SK-N-SH (cell line): Measurements from ENCODE around the gene SPINK4. TPM values are rescaled to one million over a fixed set of nuclear protein-coding genes. Genes with fewer than 3 reads are reported as not detected.

ENCODE experiments used
- CTCF ChIA-PET: fragments of 300-600, 350-600 bp; formaldehyde crosslinking; extraction: SDS; loops from one replicate; lab custom pipeline; 2021; lab: Yijun Ruan, JAX
- POLR2A ChIA-PET: fragments of 350-600 bp; sonication (Branson Sonifier 250); formaldehyde crosslinking; extraction: SDS; loops from one replicate; lab custom pipeline; 2020; ENCODE audit warnings: antibody characterized with exemption, inconsistent platforms; lab: Yijun Ruan, JAX
- DNase-seq: peaks from one replicate; pipeline ENCODE4 v3.0.0; 2012
- H2AFZ ChIP-seq: fragments of 200-600 bp; sonication (generic); 2 replicates; pipeline ENCODE4 v1.8.1; 2016; ENCODE audit warnings: antibody characterized with exemption, mild to moderate bottlenecking, low read depth
- H3F3A ChIP-seq: fragments of 200-600 bp; sonication (generic); replicated peaks from 2 replicates; pipeline ENCODE3; 2016; ENCODE audit warnings: antibody characterized with exemption, mild to moderate bottlenecking; ENCODE audit not compliant: insufficient read depth
- H3K27ac ChIP-seq, 2 experiments: fragments of 200-500 bp in 1 of 2; fragments of 200-600 bp in 1 of 2; sonication (Bioruptor generic) in 1 of 2; sonication (generic), shearing (Covaris generic) in 1 of 2; 2 replicates each; pipeline versions ENCODE4 v1.5.1 to v1.6.1; 2014 to 2016; ENCODE audit warnings: low read depth in 2 of 2, inconsistent platforms in 1 of 2, low read length in 1 of 2, mild to moderate bottlenecking in 1 of 2, mixed read lengths in 1 of 2
- H3K27me3 ChIP-seq: fragments of 200-600 bp; sonication (generic), shearing (Covaris generic); 2 replicates; pipeline ENCODE4 v1.6.1; 2016; ENCODE audit warnings: mixed run types; ENCODE audit not compliant: insufficient read depth
- H3K36me3 ChIP-seq, 2 experiments: fragments of 200-500 bp in 1 of 2; fragments of 200-600 bp in 1 of 2; sonication (Bioruptor generic) in 1 of 2; sonication (generic) in 1 of 2; replicated peaks in 1 of 2; 2 replicates each; pipeline versions ENCODE3 to v1.5.1; 2014 to 2016; ENCODE audit warnings: low read length in 1 of 2, mild to moderate bottlenecking in 1 of 2; ENCODE audit not compliant: insufficient read depth in 2 of 2, control insufficient read depth in 1 of 2
- H3K4me1 ChIP-seq, 2 experiments: fragments of 200-500 bp in 1 of 2; fragments of 200-600 bp in 1 of 2; sonication (Bioruptor generic) in 1 of 2; sonication (generic), shearing (Covaris generic) in 1 of 2; 2 replicates each; pipeline versions ENCODE4 v1.5.1 to v1.6.1; 2014 to 2016; ENCODE audit warnings: low read depth in 1 of 2, low read length in 1 of 2, mixed run types in 1 of 2; ENCODE audit not compliant: insufficient read depth in 2 of 2, control insufficient read depth in 1 of 2
- H3K4me2 ChIP-seq: fragments of 200-600 bp; sonication (generic), shearing (Covaris generic); 2 replicates; pipeline ENCODE4 v1.6.1; 2017; ENCODE audit warnings: mixed run types
- H3K4me3 ChIP-seq, 2 experiments: fragments of 200-500 bp in 1 of 2; fragments of 200-600 bp in 1 of 2; sonication (Bioruptor generic) in 1 of 2; sonication (generic), shearing (Covaris generic) in 1 of 2; 2 replicates each; pipeline versions ENCODE4 v1.5.1 to v1.8.1; 2014 to 2016; ENCODE audit warnings: low read depth in 2 of 2, inconsistent platforms in 1 of 2, low read length in 1 of 2, mild to moderate bottlenecking in 1 of 2, mixed read lengths in 1 of 2, moderate library complexity in 1 of 2
- H3K79me2 ChIP-seq: fragments of 200-600 bp; sonication (generic); 2 replicates; pipeline ENCODE4 v1.8.1; 2017; ENCODE audit warnings: mild to moderate bottlenecking; ENCODE audit not compliant: insufficient read depth
- H3K9ac ChIP-seq: fragments of 200-600 bp; sonication (generic); 2 replicates; pipeline ENCODE4 v1.6.1; 2017; ENCODE audit warnings: mixed run types
- H3K9me2 ChIP-seq: fragments of 200-600 bp; sonication (generic); 2 replicates; pipeline ENCODE4 v1.6.1; 2017; ENCODE audit warnings: mixed run types
- H3K9me3 ChIP-seq: fragments of 200-600 bp; sonication (generic); 2 replicates; pipeline ENCODE4 v1.6.1; 2017; ENCODE audit warnings: mixed run types, mild to moderate bottlenecking, moderate library complexity
- H4K20me1 ChIP-seq: fragments of 200-600 bp; sonication (generic); 2 replicates; pipeline ENCODE4 v1.6.1; 2017; ENCODE audit warnings: mild to moderate bottlenecking, mixed run types; ENCODE audit not compliant: insufficient read depth
- CTCF ChIP-seq: fragments of 200-600 bp; sonication (generic); IDR thresholded peaks from 2 replicates; pipeline ENCODE4 v1.6.1; 2017; ENCODE audit warnings: antibody characterized with exemption, mild to moderate bottlenecking, moderate library complexity
- ELF1 ChIP-seq: IDR thresholded peaks from 2 replicates; pipeline ENCODE4 v1.4.0; 2012
- FOSL2 ChIP-seq: IDR thresholded peaks from 2 replicates; pipeline ENCODE4 v1.4.0; 2012; ENCODE audit warnings: low read depth, mild to moderate bottlenecking, moderate library complexity, borderline replicate concordance
- FOXJ3 ChIP-seq: sonication (generic); formaldehyde crosslinking; IDR thresholded peaks from 2 replicates; pipeline ENCODE4 v1.5.1; 2020; ENCODE audit warnings: mild to moderate bottlenecking, missing genetic modification reagents
- FOXM1 ChIP-seq: IDR thresholded peaks from 2 replicates; pipeline ENCODE4 v1.4.0; 2012; ENCODE audit warnings: low read depth, mild to moderate bottlenecking
- GATA2 ChIP-seq: sonication (generic); formaldehyde crosslinking; IDR thresholded peaks from 2 replicates; pipeline ENCODE4 v1.5.0; 2020; ENCODE audit warnings: mild to moderate bottlenecking, missing genetic modification reagents
- MAX ChIP-seq: IDR thresholded peaks from 2 replicates; pipeline ENCODE4 v1.4.0; 2012; ENCODE audit warnings: low read depth
- NFIC ChIP-seq: IDR thresholded peaks from 2 replicates; pipeline ENCODE4 v1.4.0; 2012; ENCODE audit warnings: borderline replicate concordance
- PBX3 ChIP-seq: IDR thresholded peaks from 2 replicates; pipeline ENCODE4; 2012
- POLR2AphosphoS5 ChIP-seq: IDR thresholded peaks from 2 replicates; pipeline ENCODE4 v1.6.1; 2012; ENCODE audit warnings: low read depth, low read length
- RAD21 ChIP-seq: IDR thresholded peaks from 2 replicates; pipeline ENCODE4 v1.6.1; 2012; ENCODE audit warnings: mild to moderate bottlenecking, low read length
- RCOR1 ChIP-seq: fragments of 150-350 bp; IDR thresholded peaks from 2 replicates; pipeline ENCODE4 v1.6.1; 2017; ENCODE audit warnings: antibody characterized with exemption, low read length
- REST ChIP-seq: IDR thresholded peaks from 2 replicates; pipeline ENCODE4 v1.6.1; 2012; ENCODE audit warnings: mild to moderate bottlenecking, low read depth, low read length, moderate library complexity
- RXRA ChIP-seq: IDR thresholded peaks from 2 replicates; pipeline ENCODE4 v1.4.0; 2012; ENCODE audit warnings: low read depth, mild to moderate bottlenecking, borderline replicate concordance
- TCF12 ChIP-seq: IDR thresholded peaks from 2 replicates; pipeline ENCODE4 v1.4.0; 2012
- USF2 ChIP-seq: fragments of 150-350 bp; IDR thresholded peaks from 2 replicates; pipeline ENCODE4 v1.6.1; 2017; ENCODE audit warnings: antibody characterized with exemption, low read length, low read depth, borderline replicate concordance
- YY1 ChIP-seq: IDR thresholded peaks from 2 replicates; pipeline ENCODE4 v1.4.0; 2012; ENCODE audit warnings: low read depth, mild to moderate bottlenecking
- ZBTB33 ChIP-seq: IDR thresholded peaks from 2 replicates; pipeline ENCODE4 v1.4.0; 2012; ENCODE audit warnings: low read depth, borderline replicate concordance
- WGBS: methylation state at CpG from one replicate; pipeline ENCODE4 v1.1.6; 2017; ENCODE audit warnings: low lambda C conversion rate; 5-methylcytosine and 5-hydroxymethylcytosine counted together
- polyA plus RNA-seq, 3 experiments: library from polyadenylated mRNA; depleted of rRNA; stranded (reverse); fragments of >200 nt; gene quantifications; 2 replicates each; pipeline ENCODE4 v1.2.3, GENCODE V29; 2012

Gene SPINK4
- polyA plus RNA-seq, 1 of the 3 experiments (the other 2 are of a cell fraction) = not detected

GRCh38 chr9:33244137-33244784, 4.3 kb downstream of the SPINK4 start:
- 90% methylated on average over 7 of the region's 9 CpGs for WGBS
- Histone ChIP-seq H3K36me3 (no peaks in the 10 kb centered on the region), H3K4me3 (no peak overlapping the region), H3K79me2 (no peaks in the 10 kb centered on the region), H3F3A (no peaks in the 10 kb centered on the region), H3K27me3 (no peaks in the 10 kb centered on the region), H3K4me1 (peaks cover 0 to 14% of the 10 kb centered on the region in 2 experiments; a peak in 1 of 4 replicates), H2AFZ (no peak overlapping the region), H4K20me1 (no peaks in the 10 kb centered on the region), H3K27ac (no peak overlapping the region), H3K9ac (no peak overlapping the region), H3K9me2 (no peaks in the 10 kb centered on the region), H3K9me3 (no peaks in the 10 kb centered on the region), H3K4me2 (no peak overlapping the region)
- TF ChIP-seq POLR2AphosphoS5 = no peak
- TF ChIP-seq FOSL2 = no peak
- no peak for TF ChIP-seq REST
- no peak for TF ChIP-seq MAX
- ChIA-PET POLR2A (no interaction called here), CTCF (no interaction called here)
- no peak for DNase-seq

- Histone ChIP-seq H3K27me3 (no peaks in the 10 kb centered on the region), H3K9ac (no peak overlapping the region), H4K20me1 (no peaks in the 10 kb centered on the region), H2AFZ (no peak overlapping the region), H3K27ac (no peak overlapping the region), H3K9me2 (no peaks in the 10 kb centered on the region), H3K4me3 (no peak overlapping the region), H3K9me3 (no peaks in the 10 kb centered on the region), H3K36me3 (no peaks in the 10 kb centered on the region), H3K4me2 (no peak overlapping the region), H3K4me1 (peaks cover 0 to 4% of the 10 kb centered on the region in 2 experiments; a peak in 1 of 4 replicates), H3F3A (no peaks in the 10 kb centered on the region), H3K79me2 (no peaks in the 10 kb centered on the region)
- CTCF ChIA-PET = interaction anchor here (0.9 kb wide), 1 partner anchor 20 kb away, joined by 3 read pairs; no protein-coding TSS in a partner anchor
- 100% methylated on average over 2 of the region's 2 CpGs for WGBS
- no peak for TF ChIP-seq YY1
- no peak for TF ChIP-seq FOSL2
- no peak for TF ChIP-seq FOXJ3
- TF ChIP-seq ELF1 = no peak
- TF ChIP-seq FOXM1 = no peak
- TF ChIP-seq RAD21 = no peak
- TF ChIP-seq POLR2AphosphoS5 = no peak
- TF ChIP-seq PBX3 = no peak
- no peak for TF ChIP-seq TCF12
- TF ChIP-seq GATA2 (CRISPR knock-in tag) = no peak
- TF ChIP-seq NFIC = no peak
- no peak for TF ChIP-seq RXRA
- no peak for TF ChIP-seq CTCF
- TF ChIP-seq USF2 = no peak
- TF ChIP-seq RCOR1 = no peak
- no peak for TF ChIP-seq ZBTB33
- no peak for DNase-seq
- POLR2A ChIA-PET = no interaction called here
These were observed 5.4 kb downstream of the SPINK4 start for GRCh38 chr9:33245341-33245740.
